22Rv1 (cell line): ENCODE measurements around the gene METTL16.
"Not testable (repeated sequence)": the region's sequence is repeated elsewhere in the genome, so short reads cannot be mapped to it uniquely, and the experiment has no call there.

Experiments
- H3K27ac ChIP-seq: fragments of 450-650 bp; 2 replicates; pipeline ENCODE4 v1.5.1; 2017
- ZFX ChIP-seq: fragments of 450-650 bp; IDR thresholded peaks from 2 replicates; pipeline ENCODE4 v1.6.1; 2017; ENCODE audit warnings: antibody characterized with exemption, borderline replicate concordance
- TF ChIP-seq, protein P1 (sequence below): fragments of 450-650 bp; IDR thresholded peaks from 2 replicates; pipeline ENCODE4 v1.5.1; 2017; ENCODE audit warnings: mild to moderate bottlenecking

METTL16 gene

DNA sequence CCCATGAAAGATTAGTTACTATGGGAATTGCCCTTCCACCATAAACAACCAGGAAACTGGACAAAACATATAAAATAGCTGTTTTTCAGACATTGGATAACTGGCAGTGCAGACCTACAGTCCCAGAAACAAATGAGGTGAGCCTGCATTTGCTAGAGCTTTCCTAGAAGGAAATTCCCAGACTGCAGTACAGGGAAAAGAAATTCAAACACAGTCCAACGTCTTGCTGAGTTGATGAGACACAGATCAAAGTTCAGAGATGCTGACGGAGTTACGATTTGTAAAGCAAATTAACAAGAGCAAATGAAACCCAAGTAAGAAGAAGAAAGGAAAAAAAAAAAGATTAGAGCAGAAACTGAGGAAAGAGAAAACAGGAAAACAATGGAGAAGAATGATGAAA, 69.5 kb downstream of the METTL16 start:
- no peak overlapping the region for H3K27ac ChIP-seq
- TF ChIP-seq ZFX = no peak
- TF ChIP-seq, protein P1, sequence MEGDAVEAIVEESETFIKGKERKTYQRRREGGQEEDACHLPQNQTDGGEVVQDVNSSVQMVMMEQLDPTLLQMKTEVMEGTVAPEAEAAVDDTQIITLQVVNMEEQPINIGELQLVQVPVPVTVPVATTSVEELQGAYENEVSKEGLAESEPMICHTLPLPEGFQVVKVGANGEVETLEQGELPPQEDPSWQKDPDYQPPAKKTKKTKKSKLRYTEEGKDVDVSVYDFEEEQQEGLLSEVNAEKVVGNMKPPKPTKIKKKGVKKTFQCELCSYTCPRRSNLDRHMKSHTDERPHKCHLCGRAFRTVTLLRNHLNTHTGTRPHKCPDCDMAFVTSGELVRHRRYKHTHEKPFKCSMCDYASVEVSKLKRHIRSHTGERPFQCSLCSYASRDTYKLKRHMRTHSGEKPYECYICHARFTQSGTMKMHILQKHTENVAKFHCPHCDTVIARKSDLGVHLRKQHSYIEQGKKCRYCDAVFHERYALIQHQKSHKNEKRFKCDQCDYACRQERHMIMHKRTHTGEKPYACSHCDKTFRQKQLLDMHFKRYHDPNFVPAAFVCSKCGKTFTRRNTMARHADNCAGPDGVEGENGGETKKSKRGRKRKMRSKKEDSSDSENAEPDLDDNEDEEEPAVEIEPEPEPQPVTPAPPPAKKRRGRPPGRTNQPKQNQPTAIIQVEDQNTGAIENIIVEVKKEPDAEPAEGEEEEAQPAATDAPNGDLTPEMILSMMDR = no peak

DNA sequence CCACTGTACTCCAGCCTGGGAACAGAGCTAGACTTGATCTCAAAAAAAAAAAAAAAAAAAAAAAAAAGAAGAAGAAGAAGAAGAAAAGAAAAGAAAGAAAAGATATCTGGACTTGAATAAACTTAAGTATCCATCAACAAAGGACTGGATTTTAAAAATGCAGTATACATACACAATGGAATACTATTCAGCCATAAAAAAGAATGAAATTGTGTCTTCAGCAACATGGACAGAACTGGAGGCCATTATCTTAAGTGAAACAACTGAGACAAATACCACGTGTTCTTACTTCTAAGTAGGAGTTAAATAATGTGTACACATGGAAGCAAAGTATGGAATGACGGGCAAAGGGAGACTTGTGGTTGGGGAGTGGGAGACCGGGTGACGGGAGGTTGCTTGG, 70.8 kb downstream of the METTL16 start:
- no peak overlapping the region for H3K27ac ChIP-seq
- no peak for TF ChIP-seq ZFX
- TF ChIP-seq, protein P1 = no peak

DNA sequence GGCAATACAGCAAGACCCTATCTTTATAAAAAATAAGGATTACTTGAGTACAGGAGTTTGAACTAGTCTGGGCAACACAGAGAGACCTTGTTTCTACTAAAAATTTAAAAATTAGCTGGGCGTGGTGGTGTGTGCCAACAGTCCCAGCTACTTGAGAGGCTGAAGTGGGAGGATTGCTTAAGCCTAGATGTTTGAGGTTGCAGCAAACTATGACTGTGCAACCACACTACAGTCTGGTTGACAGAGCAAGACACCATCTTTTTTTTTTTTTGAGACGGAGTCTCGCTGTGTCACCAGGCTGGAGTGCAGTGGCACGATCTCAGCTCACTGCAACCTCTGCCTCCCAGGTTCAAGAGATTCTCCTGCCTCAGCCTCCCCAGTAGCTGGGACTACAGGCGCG, 71.7 kb downstream of the METTL16 start:
- not testable (repeated sequence) for H3K27ac ChIP-seq

DNA sequence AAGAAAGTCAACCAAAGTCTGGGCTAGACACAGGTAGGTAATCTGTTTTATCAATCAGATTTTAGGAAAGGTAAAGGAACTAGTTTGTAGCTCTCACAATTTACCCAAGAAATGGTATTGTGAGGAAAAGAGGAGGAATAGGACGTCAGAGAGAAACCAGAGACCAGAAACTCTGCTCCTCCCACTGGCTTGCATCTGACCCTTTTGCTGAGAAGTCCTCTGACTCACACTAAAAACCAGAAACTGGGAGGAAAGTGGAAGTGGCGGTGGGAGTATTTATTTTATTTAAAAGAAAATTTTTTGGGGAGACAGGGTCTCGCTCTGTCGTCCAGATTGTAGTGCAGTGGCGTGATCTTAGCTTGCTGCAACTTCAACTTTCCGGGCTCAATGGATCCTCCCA, 72.9 kb downstream of the METTL16 start:
- no peak for TF ChIP-seq ZFX
- TF ChIP-seq, protein P1 = no peak
- no peak overlapping the region for H3K27ac ChIP-seq

DNA sequence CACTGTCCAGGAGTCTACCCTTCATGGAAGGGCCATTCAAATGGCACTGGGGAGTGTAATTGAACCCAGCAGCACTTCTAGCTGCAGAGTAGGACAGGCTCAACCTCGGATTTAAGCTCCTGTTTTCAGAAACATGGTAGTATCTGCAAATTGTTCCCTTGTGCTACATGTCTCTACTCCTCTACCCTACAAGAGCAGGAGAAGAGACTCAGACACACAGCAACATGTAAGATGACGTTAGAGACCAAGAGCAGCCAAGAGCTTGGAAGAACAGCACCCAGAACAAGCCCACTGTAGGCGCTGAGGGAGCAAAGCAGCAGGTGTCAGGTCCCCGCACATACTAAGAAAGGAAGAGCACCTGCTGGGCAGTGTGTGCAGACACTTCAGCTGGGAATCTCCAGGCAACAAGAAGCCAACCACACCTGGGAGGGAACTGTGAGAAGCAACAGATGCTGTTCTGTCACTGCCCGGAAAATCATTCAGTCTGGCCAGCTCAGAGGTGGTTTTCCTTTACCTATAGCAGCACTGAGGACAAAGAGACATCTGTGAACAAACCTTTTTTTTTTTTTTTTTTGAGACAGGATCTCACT, 75.3 kb downstream of the METTL16 start:
- TF ChIP-seq, protein P1 = no peak
- no peak for TF ChIP-seq ZFX

DNA sequence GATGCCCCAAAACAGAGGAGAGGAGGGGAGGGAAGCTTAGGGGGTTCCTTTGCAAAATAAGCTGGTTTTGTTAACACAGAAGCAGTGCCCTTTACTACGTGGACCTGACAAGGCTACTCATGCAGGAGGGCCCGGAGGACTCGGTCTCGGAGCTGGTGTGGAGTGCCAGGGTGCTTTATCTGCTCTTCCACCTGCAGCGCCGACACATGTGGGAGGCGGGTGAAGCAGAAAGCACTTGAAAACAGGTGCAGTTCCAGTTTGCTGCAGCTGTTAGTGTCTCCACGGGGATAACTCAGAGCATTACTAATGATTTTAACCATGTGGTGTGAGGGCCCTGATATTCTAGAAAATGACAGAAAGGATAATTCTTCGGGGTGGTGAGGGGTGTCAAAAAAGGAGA, 75.8 kb downstream of the METTL16 start:
- no peak overlapping the region for H3K27ac ChIP-seq
- TF ChIP-seq, protein P1 = no peak

More for the DNA sequence above, 75.3 kb downstream of the METTL16 start:
- no peak overlapping the region for H3K27ac ChIP-seq

DNA sequence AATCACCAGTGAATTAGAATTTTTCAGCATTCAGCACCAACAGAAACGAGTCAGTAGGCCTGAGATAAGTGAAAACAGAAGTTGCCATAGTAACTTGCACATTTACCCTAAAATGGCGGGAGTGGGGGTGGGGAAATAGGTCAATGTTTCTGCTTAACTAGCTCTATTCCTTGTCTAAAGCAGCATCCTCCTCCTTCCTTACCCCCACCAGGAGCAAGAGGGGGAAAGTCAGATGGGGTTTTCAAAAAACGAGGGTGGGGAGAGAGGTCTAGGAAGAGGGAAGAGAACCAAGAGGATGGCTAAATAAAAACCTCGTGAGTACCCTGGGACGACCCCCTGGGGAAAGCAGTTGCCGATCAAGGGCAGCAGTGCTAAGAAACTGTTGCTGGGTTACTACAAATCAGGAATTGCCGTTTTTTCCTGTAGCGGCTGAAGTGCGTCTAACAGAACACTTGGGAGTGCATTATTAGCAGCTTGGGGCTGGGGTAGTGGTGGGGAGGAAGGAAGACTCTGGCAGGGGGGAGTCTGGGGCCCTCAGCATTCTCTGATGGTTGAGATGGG, 76.4 kb downstream of the METTL16 start:
- H3K27ac ChIP-seq = no peak overlapping the region
- TF ChIP-seq, protein P1 = no peak
- TF ChIP-seq ZFX = no peak

DNA sequence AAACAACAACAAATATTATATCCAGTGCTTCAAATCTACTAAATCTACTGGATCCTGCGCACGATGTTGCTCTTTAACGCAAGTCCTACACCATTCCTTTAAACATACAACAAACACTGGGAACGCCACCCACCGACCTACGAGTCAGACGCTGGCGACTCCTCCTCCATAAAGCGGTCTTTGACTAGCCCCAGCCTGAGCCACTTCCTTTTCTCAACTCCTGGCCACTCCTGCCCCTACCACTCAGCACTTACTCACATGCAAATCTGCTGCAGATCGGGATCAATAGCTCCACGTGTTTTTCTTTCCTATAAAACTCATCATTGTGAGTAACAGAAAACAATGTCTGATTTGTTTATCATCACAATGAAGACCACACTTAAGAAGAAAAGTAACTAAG, 78.0 kb downstream of the METTL16 start:
- no peak overlapping the region for H3K27ac ChIP-seq
- no peak for TF ChIP-seq ZFX
- TF ChIP-seq, protein P1 = no peak
